ENCODE results near the gene KIF19. TPM values are rescaled to one million over a fixed set of nuclear protein-coding genes. Genes with fewer than 3 reads are reported as not detected.

Gene KIF19
- total RNA-seq, 1 experiment from 2014 or later, result not detected

DNA sequence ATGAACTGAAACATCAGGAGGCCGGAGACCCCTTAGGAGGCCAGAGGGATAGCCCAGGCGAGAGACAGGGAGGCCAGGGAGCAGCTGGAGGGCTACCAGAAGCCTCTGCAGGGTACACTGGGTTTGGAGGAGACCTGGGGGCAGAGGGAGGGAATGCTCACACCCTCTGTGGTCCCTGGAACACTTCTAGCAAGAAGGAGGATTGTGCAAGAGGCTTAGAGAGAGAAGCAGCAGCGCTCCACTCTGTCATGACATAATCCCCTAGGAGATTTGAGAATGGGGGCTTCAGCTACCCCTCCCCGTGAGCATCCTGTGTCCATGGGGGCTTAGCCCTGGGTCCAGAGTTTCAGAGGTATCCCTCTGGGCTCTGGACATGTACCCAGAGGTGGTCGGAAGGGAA, 57.1 kb downstream of the KIF19 start:
- Histone ChIP-seq H3K9me2 (replicated peaks; ENCODE audit: low read length) (no peaks in the 10 kb centered on the region), H3K79me2 (ENCODE audit: low read length) (no peaks in the 10 kb centered on the region), H3K27me3 (ENCODE audit: low read length) (peaks cover under 1% of the 10 kb centered on the region; the same call in 1 of the 2 replicates), H3K4me2 (ENCODE audit: low read length) (no peak overlapping the region), H3K9me3 (ENCODE audit: low read length) (no peaks in the 10 kb centered on the region), H2AFZ (ENCODE audit: low read length) (no peak overlapping the region), H3K4me1 (ENCODE audit: insufficient read depth, low read length) (peaks cover 19% of the 10 kb centered on the region), H3K4me3 (ENCODE audit: low read length) (no peak overlapping the region), H3K9ac (ENCODE audit: low read length) (no peak overlapping the region), H3F3A (ENCODE audit: low read length, unreplicated experiment) (no peaks in the 10 kb centered on the region), H3K27ac (ENCODE audit: low read length) (no peak overlapping the region), H3K36me3 (ENCODE audit: low read depth, low read length) (no peaks in the 10 kb centered on the region), H4K20me1 (ENCODE audit: low read length) (no peaks in the 10 kb centered on the region)
- no peak for TF ChIP-seq CTCF (conservative IDR thresholded peaks at IDR 0.05; ENCODE audit: low read depth, low read length)
- TF ChIP-seq EZH2phosphoT487 (IDR thresholded peaks at IDR 0.05; ENCODE audit: borderline replicate concordance, low read length), result no peak
- no peak for TF ChIP-seq EZH2 (IDR thresholded peaks at IDR 0.05; ENCODE audit: low read length, unreplicated experiment)
- POLR2A ChIA-PET (ENCODE audit: unreplicated experiment), result no interaction called here
- BruUV-seq (replicated peaks), result no TSS peak
- intact Hi-C loops (cut with micrococcal nuclease), result no loop called here
- CTCF ChIA-PET, result no interaction called here
- ATAC-seq (no peak), DNase-seq (no peak)

DNA sequence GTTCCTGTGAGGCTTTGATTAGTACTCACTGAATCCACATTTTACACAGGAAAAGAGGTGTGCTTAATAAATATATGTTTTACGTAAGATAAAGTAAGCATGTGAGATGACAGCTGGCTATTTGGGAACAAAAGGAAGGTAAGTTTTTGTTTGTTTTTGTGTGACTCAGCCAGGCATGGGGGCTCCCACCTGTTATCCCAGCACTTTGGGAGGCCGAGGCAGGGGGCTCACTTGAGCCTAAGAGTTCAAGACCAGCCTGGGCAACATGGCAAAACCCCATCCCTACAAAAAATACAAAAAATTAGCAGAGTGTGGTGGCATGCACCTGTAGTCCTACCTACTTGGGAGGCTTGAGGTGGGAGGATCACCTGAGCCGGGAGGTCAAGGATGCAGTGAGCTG, 59.2 kb downstream of the KIF19 start:
- CTCF ChIA-PET, result interaction anchor here (0.6 kb wide), 1 partner anchor 80 kb away, joined by 3 read pairs; no protein-coding TSS in a partner anchor
- no peak for TF ChIP-seq EZH2 (IDR thresholded peaks at IDR 0.05; ENCODE audit: low read length, unreplicated experiment)
- no peak for TF ChIP-seq CTCF (conservative IDR thresholded peaks at IDR 0.05; ENCODE audit: low read depth, low read length)
- TF ChIP-seq EZH2phosphoT487 (IDR thresholded peaks at IDR 0.05; ENCODE audit: borderline replicate concordance, low read length), result no peak

DNA sequence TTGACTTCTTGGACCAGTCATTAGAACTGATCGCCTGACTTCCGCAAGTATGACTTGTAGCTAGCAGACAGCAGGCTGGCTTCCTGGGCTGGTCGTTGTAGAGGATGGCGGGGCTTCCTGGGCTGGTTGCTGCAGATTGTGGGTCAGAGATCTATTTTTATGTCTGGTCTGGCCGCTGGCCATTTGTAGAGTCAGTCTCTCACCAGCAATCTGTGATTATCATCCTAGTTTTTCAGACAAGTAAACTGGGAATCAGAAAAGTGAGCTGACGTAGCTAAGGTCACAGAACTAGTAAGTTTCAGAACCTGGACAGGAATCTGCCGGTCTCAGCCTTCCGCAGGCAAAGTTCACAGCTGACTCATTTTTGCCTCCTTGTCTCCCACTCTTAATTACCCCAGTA, 60.4 kb downstream of the KIF19 start:
- no TSS peak for BruUV-seq (replicated peaks)
- POLR2A ChIA-PET (ENCODE audit: unreplicated experiment), result no interaction called here

More for the DNA sequence above, 59.2 kb downstream of the KIF19 start:
- no peaks in the 10 kb centered on the region for H3K79me2 ChIP-seq (ENCODE audit: low read length)
- H3K4me1 ChIP-seq (ENCODE audit: insufficient read depth, low read length), result peaks cover 11% of the 10 kb centered on the region
- DNase-seq, result no peak
- H3K9me3 ChIP-seq (ENCODE audit: low read length), result no peaks in the 10 kb centered on the region
- no peaks in the 10 kb centered on the region for H3K36me3 ChIP-seq (ENCODE audit: low read depth, low read length)
- H3K9me2 ChIP-seq (replicated peaks; ENCODE audit: low read length), result no peaks in the 10 kb centered on the region
- H3K4me3 ChIP-seq (ENCODE audit: low read length), result no peak overlapping the region
- no peaks in the 10 kb centered on the region for H4K20me1 ChIP-seq (ENCODE audit: low read length)
- H3F3A ChIP-seq (ENCODE audit: low read length, unreplicated experiment), result no peaks in the 10 kb centered on the region
- no peak overlapping the region for H3K9ac ChIP-seq (ENCODE audit: low read length)
- POLR2A ChIA-PET (ENCODE audit: unreplicated experiment), result no interaction called here
- intact Hi-C loops (cut with micrococcal nuclease), result no loop called here
- no peak overlapping the region for H2AFZ ChIP-seq (ENCODE audit: low read length)
- no peak for ATAC-seq
- no peaks in the 10 kb centered on the region for H3K27me3 ChIP-seq (ENCODE audit: low read length)
- no peak overlapping the region for H3K4me2 ChIP-seq (ENCODE audit: low read length)
- no TSS peak for BruUV-seq (replicated peaks)
- H3K27ac ChIP-seq (ENCODE audit: low read length), result no peak overlapping the region

More for the DNA sequence above, 60.4 kb downstream of the KIF19 start:
- Histone ChIP-seq H3K9me2 (replicated peaks; ENCODE audit: low read length) (no peaks in the 10 kb centered on the region), H3K4me1 (ENCODE audit: insufficient read depth, low read length) (no peaks in the 10 kb centered on the region; the same call in 1 of the 2 replicates), H3K79me2 (ENCODE audit: low read length) (no peaks in the 10 kb centered on the region), H3K9ac (ENCODE audit: low read length) (no peak overlapping the region), H2AFZ (ENCODE audit: low read length) (no peak overlapping the region), H3K36me3 (ENCODE audit: low read depth, low read length) (no peaks in the 10 kb centered on the region), H3K9me3 (ENCODE audit: low read length) (no peaks in the 10 kb centered on the region), H3K27ac (ENCODE audit: low read length) (no peak overlapping the region), H3F3A (ENCODE audit: low read length, unreplicated experiment) (no peaks in the 10 kb centered on the region), H3K4me2 (ENCODE audit: low read length) (no peak overlapping the region), H4K20me1 (ENCODE audit: low read length) (no peaks in the 10 kb centered on the region), H3K27me3 (ENCODE audit: low read length) (no peaks in the 10 kb centered on the region), H3K4me3 (ENCODE audit: low read length) (no peak overlapping the region)
- no peak for TF ChIP-seq EZH2phosphoT487 (IDR thresholded peaks at IDR 0.05; ENCODE audit: borderline replicate concordance, low read length)
- no peak for TF ChIP-seq EZH2 (IDR thresholded peaks at IDR 0.05; ENCODE audit: low read length, unreplicated experiment)
- intact Hi-C loops (cut with micrococcal nuclease), result no loop called here
- CTCF ChIA-PET, result no interaction called here
- DNase-seq (no peak), ATAC-seq (no peak)
